ENCODE results near the gene EID2B.

- TF ChIP-seq, protein P1, sequence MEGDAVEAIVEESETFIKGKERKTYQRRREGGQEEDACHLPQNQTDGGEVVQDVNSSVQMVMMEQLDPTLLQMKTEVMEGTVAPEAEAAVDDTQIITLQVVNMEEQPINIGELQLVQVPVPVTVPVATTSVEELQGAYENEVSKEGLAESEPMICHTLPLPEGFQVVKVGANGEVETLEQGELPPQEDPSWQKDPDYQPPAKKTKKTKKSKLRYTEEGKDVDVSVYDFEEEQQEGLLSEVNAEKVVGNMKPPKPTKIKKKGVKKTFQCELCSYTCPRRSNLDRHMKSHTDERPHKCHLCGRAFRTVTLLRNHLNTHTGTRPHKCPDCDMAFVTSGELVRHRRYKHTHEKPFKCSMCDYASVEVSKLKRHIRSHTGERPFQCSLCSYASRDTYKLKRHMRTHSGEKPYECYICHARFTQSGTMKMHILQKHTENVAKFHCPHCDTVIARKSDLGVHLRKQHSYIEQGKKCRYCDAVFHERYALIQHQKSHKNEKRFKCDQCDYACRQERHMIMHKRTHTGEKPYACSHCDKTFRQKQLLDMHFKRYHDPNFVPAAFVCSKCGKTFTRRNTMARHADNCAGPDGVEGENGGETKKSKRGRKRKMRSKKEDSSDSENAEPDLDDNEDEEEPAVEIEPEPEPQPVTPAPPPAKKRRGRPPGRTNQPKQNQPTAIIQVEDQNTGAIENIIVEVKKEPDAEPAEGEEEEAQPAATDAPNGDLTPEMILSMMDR (IDR thresholded peaks at IDR 0.05; ENCODE audit: low read depth, low read length), result no peak
- no peak for TF ChIP-seq EZH2phosphoT487 (IDR thresholded peaks at IDR 0.05; ENCODE audit: low read depth)
Measured at GRCh38 chr19:39558624-39559117, 26.0 kb upstream of the EID2B start.

Data from OCI-LY3 (cell line).